GM18867 (cell line): ENCODE measurements around the gene SNRPA1.

Source experiments
- ATAC-seq: cut with Tn5 transposase; IDR thresholded peaks from one replicate; pipeline ENCODE4 v1.9.1; 2021; ENCODE audit warnings: mild to moderate bottlenecking, moderate library complexity; ENCODE audit not compliant: unreplicated experiment

The SNRPA1 gene

GRCh38 chr15:101320501-101321052, 25.5 kb upstream of the SNRPA1 start:
- no peak for ATAC-seq

- no peak for ATAC-seq
These were observed 23.8 kb upstream of the SNRPA1 start for GRCh38 chr15:101318839-101319238.

- no peak for ATAC-seq
These were observed 23.2 kb upstream of the SNRPA1 start for GRCh38 chr15:101318147-101318819.

- ATAC-seq, result no peak
These were observed 22.4 kb upstream of the SNRPA1 start for GRCh38 chr15:101317336-101317872.

- no peak for ATAC-seq
These were observed 21.5 kb upstream of the SNRPA1 start for GRCh38 chr15:101316529-101316928.

GRCh38 chr15:101315736-101316135, 20.7 kb upstream of the SNRPA1 start:
- no peak for ATAC-seq

- no peak for ATAC-seq
These were observed 19.5 kb upstream of the SNRPA1 start for GRCh38 chr15:101314336-101315125.

GRCh38 chr15:101313041-101313761, 18.2 kb upstream of the SNRPA1 start:
- no peak for ATAC-seq

GRCh38 chr15:101310508-101310907, 15.5 kb upstream of the SNRPA1 start:
- ATAC-seq, result no peak

GRCh38 chr15:101310161-101310480, 15.1 kb upstream of the SNRPA1 start:
- ATAC-seq, result no peak

- ATAC-seq, result no peak
These were observed 14.6 kb upstream of the SNRPA1 start for GRCh38 chr15:101309436-101310160.

GRCh38 chr15:101308604-101309435, 13.8 kb upstream of the SNRPA1 start:
- ATAC-seq, result no peak

GRCh38 chr15:101307897-101308603, 13.0 kb upstream of the SNRPA1 start:
- ATAC-seq, result no peak

GRCh38 chr15:101307048-101307896, 12.2 kb upstream of the SNRPA1 start:
- no peak for ATAC-seq

GRCh38 chr15:101306341-101307047, 11.4 kb upstream of the SNRPA1 start:
- no peak for ATAC-seq

GRCh38 chr15:101305820-101306255, 10.8 kb upstream of the SNRPA1 start:
- no peak for ATAC-seq

- no peak for ATAC-seq
These were observed 8.4 kb upstream of the SNRPA1 start for GRCh38 chr15:101303408-101303807.
